Ascending aorta (tissue), 2 donors: ENCODE results near the gene METTL1. TPM values are rescaled to one million over a fixed set of nuclear protein-coding genes. Genes with fewer than 3 reads are reported as not detected.

Experiments used
- DNase-seq, 2 donors: peaks; one replicate each; pipeline ENCODE4 v3.0.0-alpha.2; 2019; ENCODE audit warnings: low spot score in 2 of 2
- H3K27ac ChIP-seq, 2 donors: fragments of 200-600 bp; sonication (generic); one replicate each; pipeline ENCODE4 v1.5.1; 2016 to 2017; ENCODE audit warnings: mild to moderate bottlenecking in 1 of 2
- H3K27me3 ChIP-seq: fragments of 200-600 bp; sonication (generic); one replicate; pipeline ENCODE4 v1.5.1; 2017
- H3K36me3 ChIP-seq, 2 donors: fragments of 200-600 bp; sonication (generic); one replicate each; pipeline ENCODE4 v1.5.1; 2016
- H3K4me1 ChIP-seq, 2 donors: fragments of 200-600 bp; sonication (generic); one replicate each; pipeline ENCODE4 v1.5.1; 2016 to 2017; ENCODE audit warnings: mild to moderate bottlenecking in 1 of 2
- H3K4me3 ChIP-seq, 2 donors: fragments of 200-600 bp; sonication (generic); one replicate each; pipeline ENCODE4 v1.5.1; 2016 to 2017; ENCODE audit warnings: mild to moderate bottlenecking in 1 of 2
- H3K9me3 ChIP-seq, 2 donors: fragments of 200-600 bp; sonication (generic); one replicate each; pipeline ENCODE4 v1.5.1; 2016
- CTCF ChIP-seq, 3 experiments: fragments of 200-600 bp in 2 of 3; fragments of 450-650 bp in 1 of 3; sonication (generic) in 2 of 3; IDR thresholded peaks; one replicate each; pipeline ENCODE4 v1.5.1; 2016 to 2019; ENCODE audit warnings: antibody characterized with exemption in 3 of 3, mild to moderate bottlenecking in 1 of 3, moderate library complexity in 1 of 3
- intact Hi-C: fragments of 100-400 bp; cut with DNase I; formaldehyde crosslinking; loops from one replicate; pipeline ENCODE4 v1.15.1; 2023
- total RNA-seq: library from RNA; depleted of rRNA; stranded (reverse); fragments of >200 nt; gene quantifications from one replicate; pipeline ENCODE4 v1.1.0, GENCODE V29; 2016

METTL1 gene
- total RNA-seq, 1 donor from 2014 or later, result 29.8 TPM

- TF ChIP-seq CTCF (IDR thresholded peaks at IDR 0.05), result no peak
- no peaks in the 10 kb centered on the region for H3K27me3 ChIP-seq
- H3K36me3 ChIP-seq, result peaks cover 72 to 78% of the 10 kb centered on the region in 2 donors
- H3K4me3 ChIP-seq, result no peak overlapping the region
- no peaks in the 10 kb centered on the region for H3K4me1 ChIP-seq
- intact Hi-C loops, result no loop called here
- H3K27ac ChIP-seq, result no peak overlapping the region
- H3K9me3 ChIP-seq, result no peaks in the 10 kb centered on the region
- DNase-seq, result no peak
Measured at GRCh38 chr12:57796996-57797395, 25.1 kb upstream of the METTL1 start.

GRCh38 chr12:57795354-57795753 lies 23.4 kb upstream of the METTL1 start:
- peaks cover 68 to 73% of the 10 kb centered on the region in 2 donors for H3K36me3 ChIP-seq

GRCh38 chr12:57793920-57794319 lies 22.0 kb upstream of the METTL1 start:
- intact Hi-C loops, result no loop called here
- H3K4me3 ChIP-seq, result no peak overlapping the region
- H3K9me3 ChIP-seq, result no peaks in the 10 kb centered on the region
- no peaks in the 10 kb centered on the region for H3K4me1 ChIP-seq
- no peak overlapping the region for H3K27ac ChIP-seq
- no peak for DNase-seq
- no peaks in the 10 kb centered on the region for H3K27me3 ChIP-seq
- H3K36me3 ChIP-seq, result peaks cover 55 to 73% of the 10 kb centered on the region in 2 donors
- no peak for TF ChIP-seq CTCF (IDR thresholded peaks at IDR 0.05)

More at GRCh38 chr12:57795354-57795753, 23.4 kb upstream of the METTL1 start:
- Histone ChIP-seq H3K4me3 (no peak overlapping the region), H3K27ac (no peak overlapping the region), H3K4me1 (no peaks in the 10 kb centered on the region), H3K9me3 (no peaks in the 10 kb centered on the region), H3K27me3 (no peaks in the 10 kb centered on the region)
- intact Hi-C loops, result no loop called here
- no peak for TF ChIP-seq CTCF (IDR thresholded peaks at IDR 0.05)
- peak in 1 of 2 donors; percentile 16 for DNase-seq

- Histone ChIP-seq H3K4me1 (peaks cover 7 to 14% of the 10 kb centered on the region in 2 donors), H3K27ac (no peak overlapping the region), H3K4me3 (peak overlapping the region in 1 of 2 donors; percentile 97), H3K9me3 (no peaks in the 10 kb centered on the region), H3K36me3 (peaks cover 29 to 33% of the 10 kb centered on the region in 2 donors), H3K27me3 (no peaks in the 10 kb centered on the region)
- intact Hi-C loops, result no loop called here
- TF ChIP-seq CTCF (IDR thresholded peaks at IDR 0.05), result no peak
- DNase-seq, result no peak
Measured at GRCh38 chr12:57783861-57784260, 12.0 kb upstream of the METTL1 start.

- Histone ChIP-seq H3K4me3 (peak overlapping the region; percentile 77 to 97), H3K4me1 (peaks cover 7 to 14% of the 10 kb centered on the region in 2 donors), H3K36me3 (peaks cover 26 to 28% of the 10 kb centered on the region in 2 donors), H3K27me3 (no peaks in the 10 kb centered on the region), H3K9me3 (no peaks in the 10 kb centered on the region), H3K27ac (no peak overlapping the region)
- no peak for TF ChIP-seq CTCF (IDR thresholded peaks at IDR 0.05)
- intact Hi-C loops, result no loop called here
- DNase-seq, result no peak
Measured at GRCh38 chr12:57783466-57783801, 11.5 kb upstream of the METTL1 start.
